Kidney glomerular epithelial cell (primary cell): ENCODE measurements around the gene HIVEP3.
A peak's percentile ranks its signal among the peaks of the same experiment; 100 is the strongest.

Experiments
- DNase-seq: peaks from one replicate; lab custom pipeline; 2025; lab: John Stamatoyannopoulos, UW

Gene HIVEP3

GRCh38 chr1:41847733-41848132 is 71.0 kb downstream of the HIVEP3 start:
- no peak for DNase-seq

DNA sequence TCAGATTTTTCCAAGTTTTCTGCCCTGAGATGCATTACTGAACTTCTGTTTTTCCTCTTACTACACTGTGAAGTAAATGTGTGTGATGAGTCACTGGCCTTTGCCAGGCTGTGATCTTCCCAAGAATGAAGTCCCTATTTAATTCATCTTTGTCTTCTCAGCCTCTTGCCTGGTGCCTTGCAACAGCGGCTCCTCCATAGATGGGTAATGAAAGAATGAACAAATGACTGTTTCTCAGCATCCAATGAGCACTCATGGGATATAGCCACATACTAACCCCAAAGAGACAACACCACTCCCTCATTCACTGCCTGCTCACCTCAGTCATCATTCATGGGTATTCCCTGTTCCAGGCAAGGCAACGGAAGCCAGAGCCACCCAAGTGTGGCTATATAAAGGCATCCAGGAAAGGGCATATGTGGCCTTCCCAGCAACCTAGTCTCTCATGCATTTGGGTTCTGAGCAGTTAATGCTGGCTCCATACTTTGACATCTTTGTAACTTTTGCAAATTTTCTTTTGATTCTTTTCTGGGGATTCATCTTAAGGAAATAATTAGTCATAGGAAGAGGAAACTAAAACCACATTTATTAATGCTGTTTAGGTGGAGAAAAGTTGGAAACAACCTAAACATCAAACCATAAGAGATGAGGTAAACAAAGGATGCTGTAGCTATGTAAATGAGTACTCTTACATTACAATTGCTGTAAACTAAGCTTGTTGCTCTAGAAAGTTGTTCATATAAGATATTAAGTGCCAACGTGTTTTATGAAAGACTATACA is 71.9 kb downstream of the HIVEP3 start:
- peak; percentile 38 for DNase-seq

DNA sequence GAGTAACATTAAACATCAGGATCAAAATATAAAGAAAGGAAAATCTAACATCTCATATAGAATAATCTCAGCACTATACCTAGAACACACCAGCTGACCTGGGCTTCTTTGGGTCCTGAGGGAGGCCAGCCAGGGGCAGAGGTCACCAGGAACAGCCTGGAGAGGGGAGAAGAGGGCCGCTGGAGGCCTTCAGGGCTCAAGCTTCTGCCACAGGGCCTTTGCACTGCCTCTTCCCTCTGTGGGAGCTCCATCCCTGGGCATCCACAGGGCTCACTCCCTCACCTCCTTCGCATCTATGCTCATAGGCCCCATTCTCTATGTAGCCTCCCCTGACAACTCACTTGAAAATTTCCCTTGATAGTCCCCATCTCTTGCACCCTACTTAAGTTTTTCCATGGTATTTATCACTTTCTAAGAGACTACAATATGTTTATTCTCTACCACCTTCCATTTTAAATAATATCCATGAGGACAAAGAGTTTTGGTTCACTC is 73.9 kb downstream of the HIVEP3 start:
- DNase-seq, result no peak

DNA sequence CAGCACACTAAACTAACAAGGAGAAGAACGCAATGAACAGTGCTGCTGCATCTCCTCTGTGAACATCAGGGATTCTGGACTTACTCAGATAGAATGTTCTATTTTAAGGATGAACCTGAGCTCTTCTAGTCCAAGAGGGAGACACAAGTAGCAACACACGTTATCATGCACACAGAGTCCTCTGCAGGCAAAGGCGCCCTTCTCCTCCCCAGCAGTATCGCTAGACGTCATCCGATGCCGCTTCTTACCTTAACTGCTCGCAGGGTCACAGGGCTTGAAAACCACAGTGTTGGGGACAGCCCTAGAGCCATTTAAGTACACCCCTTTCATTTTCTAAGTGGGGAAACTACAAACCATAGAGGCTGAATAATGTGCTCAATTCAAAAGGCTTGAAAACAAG is 74.5 kb downstream of the HIVEP3 start:
- DNase-seq, result no peak

DNA sequence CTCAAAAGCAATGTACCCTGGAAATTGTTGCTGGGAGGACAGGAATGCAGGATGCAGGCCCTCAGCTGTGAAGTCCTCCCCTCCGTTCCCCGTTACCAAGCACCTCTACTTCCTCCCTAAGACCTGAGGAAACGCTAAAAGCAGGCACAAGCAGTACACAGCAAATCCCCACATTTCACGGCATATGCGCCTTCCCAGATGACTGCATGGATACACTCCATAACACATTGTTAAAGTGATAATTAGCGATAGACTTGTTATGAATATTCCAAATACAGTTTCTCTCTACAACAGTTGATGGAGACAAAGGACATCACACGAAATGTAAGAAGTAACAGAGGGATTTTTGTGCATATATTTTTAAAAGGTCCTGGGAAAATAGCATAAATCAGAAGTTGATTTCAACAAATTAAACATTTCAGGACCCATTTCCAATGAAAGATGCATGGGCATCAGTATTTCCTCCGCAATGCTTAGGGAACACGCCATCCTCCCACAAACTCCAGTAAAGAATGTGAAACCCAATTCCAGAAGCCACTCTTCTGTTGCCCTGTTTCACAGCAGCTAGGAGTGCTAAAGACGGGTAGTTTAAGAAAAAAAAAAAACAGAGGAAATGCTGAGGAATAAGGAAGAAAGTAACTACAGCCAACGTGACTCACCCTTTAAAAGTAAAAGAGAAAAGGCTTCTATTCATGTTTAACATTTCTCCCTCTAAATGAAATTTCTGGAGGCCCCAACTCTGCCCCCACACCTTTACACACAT is 75.5 kb downstream of the HIVEP3 start:
- DNase-seq, result peak; percentile 46

GRCh38 chr1:41842326-41842725 is 76.4 kb downstream of the HIVEP3 start:
- DNase-seq, result no peak

DNA sequence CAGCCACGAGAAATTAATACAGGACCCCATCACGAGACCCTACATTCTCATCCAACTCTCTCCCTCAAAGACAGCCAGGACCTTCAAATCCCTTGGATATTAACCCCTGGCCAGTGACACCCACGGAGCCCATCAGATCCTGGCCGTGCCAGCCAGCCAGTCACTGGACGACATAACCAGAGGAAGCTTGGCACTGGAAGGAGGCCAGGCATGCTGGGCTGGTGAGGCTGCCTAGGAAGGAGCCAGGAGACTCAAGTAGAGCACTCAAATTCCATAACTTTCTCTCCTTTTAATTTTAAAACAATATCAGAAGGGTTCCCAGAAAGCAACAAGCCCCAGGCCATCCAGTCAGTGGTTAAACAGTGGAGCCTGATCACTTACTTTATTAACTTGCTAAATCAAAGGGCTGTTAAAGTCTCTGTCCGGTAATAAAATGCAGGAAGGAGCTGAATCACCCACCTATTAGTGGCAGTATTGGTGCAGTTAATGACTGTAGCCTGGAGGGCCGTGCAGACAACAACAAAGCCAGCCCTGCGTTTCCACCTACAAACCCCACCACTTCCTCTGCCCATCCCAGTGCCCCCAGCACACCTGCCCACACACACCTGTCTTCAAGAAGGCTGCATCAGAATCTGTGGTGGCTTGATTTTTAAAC is 78.0 kb downstream of the HIVEP3 start:
- DNase-seq, result peak; percentile 59

DNA sequence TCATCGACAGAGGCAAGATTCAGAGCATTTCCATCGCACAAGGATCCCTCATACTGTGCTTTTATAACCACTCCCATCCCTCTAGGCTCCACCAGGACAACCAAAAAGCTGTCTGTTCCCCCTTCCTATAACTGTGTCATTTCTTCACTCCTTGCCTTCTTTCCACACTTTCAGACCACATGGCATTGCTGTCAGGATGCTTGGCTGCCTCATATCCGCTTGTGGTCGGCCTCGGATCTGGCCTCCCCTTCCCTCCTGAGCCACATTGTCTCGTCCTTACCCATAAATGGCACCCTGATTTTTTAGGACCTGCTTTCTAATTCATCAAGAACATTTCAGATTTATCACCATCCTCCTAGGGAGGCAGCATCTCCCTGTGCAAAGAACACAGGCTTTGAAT is 80.5 kb downstream of the HIVEP3 start:
- DNase-seq, result no peak

GRCh38 chr1:41837691-41838090 is 81.0 kb downstream of the HIVEP3 start:
- DNase-seq, result no peak

- DNase-seq, result no peak
These were observed 83.2 kb downstream of the HIVEP3 start for GRCh38 chr1:41835485-41835884.

DNA sequence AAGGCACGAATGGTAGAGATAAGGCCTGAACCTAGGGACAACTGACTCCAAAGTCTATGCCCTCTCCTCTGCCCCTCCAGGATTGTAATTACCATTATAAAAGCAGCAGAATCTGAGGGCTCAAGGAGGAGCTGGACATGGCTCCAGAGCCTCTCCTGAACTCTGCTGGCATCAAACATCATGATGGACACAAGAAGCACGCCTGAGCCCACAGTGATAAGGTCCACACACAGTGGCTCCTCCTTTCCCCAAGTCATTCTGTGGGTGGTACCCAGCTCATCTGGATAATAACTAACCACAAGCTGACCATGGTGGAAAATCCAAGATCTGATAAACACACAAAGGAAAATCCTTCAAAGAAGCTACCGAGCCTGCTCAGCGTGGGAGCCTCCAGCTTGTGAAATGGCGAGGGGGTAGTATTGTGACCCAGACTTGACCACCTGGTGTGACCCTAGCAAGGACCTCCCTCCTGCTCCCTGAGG is 85.2 kb downstream of the HIVEP3 start:
- DNase-seq, result no peak

DNA sequence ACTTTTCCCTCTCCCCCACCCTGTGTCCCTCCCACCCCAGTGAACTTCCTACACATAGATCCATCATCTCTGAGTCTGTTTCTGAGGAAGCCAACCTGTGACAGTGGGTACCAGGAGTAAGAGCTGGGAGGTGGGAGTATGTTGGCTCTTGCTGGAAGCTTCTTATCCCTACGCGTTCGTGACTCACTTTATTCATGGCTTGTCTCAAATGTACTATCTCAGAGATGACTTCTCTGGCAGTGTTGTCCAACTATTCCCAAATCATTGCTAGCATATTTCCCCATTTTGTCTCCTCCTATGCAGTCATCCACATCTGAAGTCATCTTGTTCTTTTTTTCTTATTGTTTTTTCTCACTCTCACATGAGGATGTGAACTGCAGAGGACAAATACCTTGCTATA is 88.0 kb downstream of the HIVEP3 start:
- no peak for DNase-seq

GRCh38 chr1:41827991-41828570 is 90.6 kb downstream of the HIVEP3 start:
- DNase-seq, result no peak

DNA sequence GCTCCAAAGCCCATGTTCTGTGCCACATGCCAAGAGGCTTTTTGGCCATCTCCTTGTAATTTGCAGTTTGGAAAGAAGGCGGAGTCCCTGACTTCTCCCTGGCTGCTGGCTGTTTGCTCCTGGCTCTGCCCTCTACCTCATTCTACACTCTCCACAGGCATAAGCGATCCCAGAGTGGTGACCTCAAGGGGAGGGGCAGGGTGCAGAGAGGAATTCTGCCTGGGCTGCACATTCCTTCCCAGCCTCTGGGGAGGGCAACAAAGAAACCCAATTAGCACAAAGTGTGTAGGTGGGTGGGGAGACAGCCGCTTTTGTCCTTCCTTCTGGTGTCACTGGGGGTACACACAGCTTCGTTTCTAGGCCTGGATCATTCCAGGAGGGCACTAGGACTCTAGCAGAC is 95.3 kb downstream of the HIVEP3 start:
- peak; percentile 29 for DNase-seq

- no peak for DNase-seq
These were observed 95.9 kb downstream of the HIVEP3 start for GRCh38 chr1:41822866-41823265.

GRCh38 chr1:41819843-41820242 is 98.9 kb downstream of the HIVEP3 start:
- no peak for DNase-seq

DNA sequence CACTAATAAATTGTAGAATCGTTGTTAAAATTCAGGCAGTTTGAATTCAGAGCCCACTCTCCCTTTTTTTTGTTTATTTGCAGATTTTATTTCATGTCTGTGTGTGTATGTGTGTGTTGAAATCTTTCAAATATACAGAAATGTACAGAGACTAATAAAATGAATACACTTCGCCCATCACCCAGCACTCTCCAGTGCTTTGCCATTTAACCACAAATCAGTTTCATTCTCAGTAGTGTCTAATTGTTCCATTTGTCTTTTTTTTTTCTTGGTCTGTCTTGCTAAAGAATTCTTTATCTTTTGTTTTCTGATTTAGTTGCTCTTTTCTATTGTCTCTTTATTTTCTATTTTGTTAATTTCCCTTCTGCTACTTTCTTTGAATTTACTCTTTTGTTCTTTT is 99.7 kb downstream of the HIVEP3 start:
- DNase-seq, result no peak

GRCh38 chr1:41816061-41816460 is 102.7 kb downstream of the HIVEP3 start:
- no peak for DNase-seq

DNA sequence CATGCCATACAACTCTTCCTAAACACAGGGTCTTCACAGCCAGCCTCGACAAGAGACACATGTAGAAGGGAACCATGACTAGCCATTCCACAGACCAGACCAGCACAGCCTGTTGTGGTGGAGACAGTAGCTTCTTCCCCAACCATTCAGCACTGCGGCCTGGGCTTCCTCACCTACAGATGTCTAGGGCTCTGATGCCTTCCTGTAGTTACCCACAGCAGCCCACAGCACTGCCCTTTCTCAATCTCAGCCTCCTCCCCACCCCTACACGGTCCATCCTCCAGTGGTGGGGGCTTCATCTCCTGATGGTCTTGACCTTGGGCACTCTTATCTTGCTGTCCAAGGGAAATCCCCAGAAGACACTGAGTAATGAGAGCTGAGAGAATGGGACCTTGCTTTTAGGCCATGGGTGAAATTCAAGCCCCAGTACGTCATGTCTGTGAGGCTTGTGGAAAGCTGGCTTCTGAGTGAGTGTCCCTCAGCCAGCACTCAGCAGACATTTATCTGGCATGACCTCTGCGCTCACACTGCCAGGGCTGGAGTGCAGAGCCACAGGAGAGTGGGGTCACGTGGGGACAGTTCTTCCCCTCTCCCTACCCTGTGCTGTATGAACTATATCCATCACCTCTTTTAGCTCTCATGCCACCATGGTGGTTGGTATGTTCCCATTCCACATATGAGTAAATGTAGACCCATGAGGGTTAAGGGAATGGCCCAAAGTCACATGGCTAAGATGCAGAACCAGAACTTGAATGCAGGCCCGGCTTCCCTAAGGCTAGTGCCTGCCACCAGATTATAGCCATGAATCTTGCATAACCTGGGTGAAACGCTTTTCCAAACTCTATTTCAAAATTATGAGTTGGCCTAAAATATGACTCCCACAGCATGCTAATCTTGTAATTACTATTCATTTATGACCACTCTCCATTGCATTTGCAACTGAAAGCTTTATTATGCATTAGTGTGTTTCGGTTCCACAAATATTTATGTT is 104.7 kb downstream of the HIVEP3 start:
- DNase-seq, result no peak

GRCh38 chr1:41813226-41813625 is 105.5 kb downstream of the HIVEP3 start:
- no peak for DNase-seq

DNA sequence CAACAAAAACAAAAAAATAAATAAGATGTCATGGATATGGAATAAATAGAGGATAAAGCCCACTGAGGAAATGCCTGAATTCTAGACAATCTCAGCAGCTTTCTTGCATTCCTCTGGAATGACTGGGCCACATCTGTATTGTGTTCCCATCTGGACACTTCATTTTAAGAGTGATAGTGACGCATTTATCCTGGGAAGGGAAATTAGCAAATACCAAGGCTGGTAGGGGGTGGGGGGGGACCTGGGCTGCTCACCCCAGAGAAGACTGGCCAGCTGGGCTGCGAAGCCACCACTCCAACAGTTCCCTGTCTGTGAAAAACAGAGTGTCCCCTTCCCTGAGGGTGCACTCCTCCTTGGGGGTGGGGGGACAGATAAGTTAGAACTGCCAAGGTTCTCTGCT is 106.3 kb downstream of the HIVEP3 start:
- no peak for DNase-seq
